Measurements from ENCODE around the gene MAP4K4.

MAP4K4 gene

GRCh38 chr2:101698844-101699754 lies 1.6 kb downstream of the MAP4K4 start:
- Histone ChIP-seq H3K9me3 (no peaks in the 10 kb centered on the region), H3K4me3 (peak overlapping the region; percentile 53), H3K36me3 (replicated peaks) (no peaks in the 10 kb centered on the region; the same call in 1 of the 2 replicates), H3K4me1 (peaks cover 17% of the 10 kb centered on the region), H3K27me3 (ENCODE audit: low read depth) (no peaks in the 10 kb centered on the region)
- in situ Hi-C loops (cut with MboI; ENCODE audit: low sequenced_read_pairs), result no loop called here
- DNase-seq (ENCODE audit: low spot score in 2 of 2), result peak; percentile 32

- Histone ChIP-seq H3K4me1 (peaks cover 13% of the 10 kb centered on the region), H3K4me3 (peak overlapping the region; percentile 53), H3K9me3 (no peaks in the 10 kb centered on the region), H3K36me3 (replicated peaks) (no peaks in the 10 kb centered on the region; the same call in 1 of the 2 replicates), H3K27me3 (ENCODE audit: low read depth) (no peaks in the 10 kb centered on the region)
- in situ Hi-C loops (cut with MboI; ENCODE audit: low sequenced_read_pairs), result no loop called here
- peak in 1 of 2 experiments; percentile 24 for DNase-seq (ENCODE audit: low spot score in 2 of 2)
Measured at GRCh38 chr2:101699755-101700461, 2.4 kb downstream of the MAP4K4 start.

- in situ Hi-C loops (cut with MboI; ENCODE audit: low sequenced_read_pairs), result no loop called here
- Histone ChIP-seq H3K36me3 (replicated peaks) (no peaks in the 10 kb centered on the region; the same call in 1 of the 2 replicates), H3K4me1 (peaks cover 17% of the 10 kb centered on the region), H3K4me3 (no peak overlapping the region), H3K9me3 (no peaks in the 10 kb centered on the region), H3K27me3 (ENCODE audit: low read depth) (no peaks in the 10 kb centered on the region)
- DNase-seq (ENCODE audit: low spot score in 2 of 2), result no peak
Measured at GRCh38 chr2:101704046-101704466, 6.5 kb downstream of the MAP4K4 start.

GRCh38 chr2:101704816-101705578 lies 7.5 kb downstream of the MAP4K4 start:
- no peaks in the 10 kb centered on the region; the same call in 1 of the 2 replicates for H3K36me3 ChIP-seq (replicated peaks)
- no peaks in the 10 kb centered on the region for H3K9me3 ChIP-seq
- no peak overlapping the region for H3K4me3 ChIP-seq
- no peaks in the 10 kb centered on the region for H3K27me3 ChIP-seq (ENCODE audit: low read depth)
- H3K4me1 ChIP-seq, result peaks cover 26% of the 10 kb centered on the region
- in situ Hi-C loops (cut with MboI; ENCODE audit: low sequenced_read_pairs), result no loop called here
- no peak for DNase-seq (ENCODE audit: low spot score in 2 of 2)

- no peaks in the 10 kb centered on the region; the same call in 1 of the 2 replicates for H3K36me3 ChIP-seq (replicated peaks)
- peaks cover 37% of the 10 kb centered on the region for H3K4me1 ChIP-seq
- no peaks in the 10 kb centered on the region for H3K27me3 ChIP-seq (ENCODE audit: low read depth)
- no peak overlapping the region for H3K4me3 ChIP-seq
- H3K9me3 ChIP-seq, result no peaks in the 10 kb centered on the region
- no peak for DNase-seq (ENCODE audit: low spot score in 2 of 2)
- in situ Hi-C loops (cut with MboI; ENCODE audit: low sequenced_read_pairs), result no loop called here
Measured at GRCh38 chr2:101706121-101706818, 8.8 kb downstream of the MAP4K4 start.

- Histone ChIP-seq H3K9me3 (no peaks in the 10 kb centered on the region), H3K4me1 (peaks cover 42% of the 10 kb centered on the region), H3K36me3 (replicated peaks) (no peaks in the 10 kb centered on the region; the same call in 1 of the 2 replicates), H3K4me3 (no peak overlapping the region), H3K27me3 (ENCODE audit: low read depth) (no peaks in the 10 kb centered on the region)
- DNase-seq (ENCODE audit: low spot score in 2 of 2), result no peak
- in situ Hi-C loops (cut with MboI; ENCODE audit: low sequenced_read_pairs), result no loop called here
Measured at GRCh38 chr2:101706819-101707177, 9.3 kb downstream of the MAP4K4 start.

- in situ Hi-C loops (cut with MboI; ENCODE audit: low sequenced_read_pairs), result no loop called here
- no peak for DNase-seq (ENCODE audit: low spot score in 2 of 2)
- H3K4me1 ChIP-seq, result peaks cover 41% of the 10 kb centered on the region
- H3K9me3 ChIP-seq, result no peaks in the 10 kb centered on the region
- H3K36me3 ChIP-seq (replicated peaks), result no peaks in the 10 kb centered on the region
- H3K27me3 ChIP-seq (ENCODE audit: low read depth), result no peaks in the 10 kb centered on the region
- H3K4me3 ChIP-seq, result no peak overlapping the region
Measured at GRCh38 chr2:101710036-101710435, 12.5 kb downstream of the MAP4K4 start.

- peak; percentile 36 to 82 for DNase-seq (ENCODE audit: low spot score in 2 of 2)
- Histone ChIP-seq H3K4me1 (peaks cover 41% of the 10 kb centered on the region), H3K27me3 (ENCODE audit: low read depth) (no peaks in the 10 kb centered on the region), H3K9me3 (no peaks in the 10 kb centered on the region), H3K4me3 (no peak overlapping the region), H3K36me3 (replicated peaks) (no peaks in the 10 kb centered on the region)
- in situ Hi-C loops (cut with MboI; ENCODE audit: low sequenced_read_pairs), result no loop called here
Measured at GRCh38 chr2:101710471-101711318, 13.2 kb downstream of the MAP4K4 start.

- Histone ChIP-seq H3K36me3 (replicated peaks) (no peaks in the 10 kb centered on the region), H3K4me3 (no peak overlapping the region), H3K27me3 (ENCODE audit: low read depth) (no peaks in the 10 kb centered on the region), H3K9me3 (no peaks in the 10 kb centered on the region), H3K4me1 (peaks cover 30% of the 10 kb centered on the region)
- in situ Hi-C loops (cut with MboI; ENCODE audit: low sequenced_read_pairs), result no loop called here
- DNase-seq (ENCODE audit: low spot score in 2 of 2), result no peak
Measured at GRCh38 chr2:101714118-101714517, 16.6 kb downstream of the MAP4K4 start.

- Histone ChIP-seq H3K4me1 (peaks cover 3% of the 10 kb centered on the region; the same call in 1 of the 2 replicates), H3K4me3 (no peak overlapping the region), H3K9me3 (no peaks in the 10 kb centered on the region), H3K36me3 (replicated peaks) (no peaks in the 10 kb centered on the region), H3K27me3 (ENCODE audit: low read depth) (no peaks in the 10 kb centered on the region)
- in situ Hi-C loops (cut with MboI; ENCODE audit: low sequenced_read_pairs), result no loop called here
- DNase-seq (ENCODE audit: low spot score in 2 of 2), result no peak
Measured at GRCh38 chr2:101717071-101717845, 19.8 kb downstream of the MAP4K4 start.

- H3K4me3 ChIP-seq, result no peak overlapping the region
- in situ Hi-C loops (cut with MboI; ENCODE audit: low sequenced_read_pairs), result no loop called here
Measured at GRCh38 chr2:101718479-101718878, 21.0 kb downstream of the MAP4K4 start.

More at GRCh38 chr2:101718479-101718878, 21.0 kb downstream of the MAP4K4 start:
- Histone ChIP-seq H3K9me3 (no peaks in the 10 kb centered on the region), H3K36me3 (replicated peaks) (no peaks in the 10 kb centered on the region), H3K27me3 (ENCODE audit: low read depth) (no peaks in the 10 kb centered on the region), H3K4me1 (peaks cover 3% of the 10 kb centered on the region; the same call in 1 of the 2 replicates)
- DNase-seq (ENCODE audit: low spot score in 2 of 2), result no peak
